ENCODE results near the gene SHD. TPM values are rescaled to one million over a fixed set of nuclear protein-coding genes. Genes with fewer than 3 reads are reported as not detected.
A peak's percentile ranks its signal among the peaks of the same experiment; 100 is the strongest.
"Not testable (repeated sequence)": the region's sequence is repeated elsewhere in the genome, so short reads cannot be mapped to it uniquely, and the experiment has no call there.

The SHD gene
- total and polyA plus RNA-seq, 11 donors, result 0.52 TPM; not detected in 10

DNA sequence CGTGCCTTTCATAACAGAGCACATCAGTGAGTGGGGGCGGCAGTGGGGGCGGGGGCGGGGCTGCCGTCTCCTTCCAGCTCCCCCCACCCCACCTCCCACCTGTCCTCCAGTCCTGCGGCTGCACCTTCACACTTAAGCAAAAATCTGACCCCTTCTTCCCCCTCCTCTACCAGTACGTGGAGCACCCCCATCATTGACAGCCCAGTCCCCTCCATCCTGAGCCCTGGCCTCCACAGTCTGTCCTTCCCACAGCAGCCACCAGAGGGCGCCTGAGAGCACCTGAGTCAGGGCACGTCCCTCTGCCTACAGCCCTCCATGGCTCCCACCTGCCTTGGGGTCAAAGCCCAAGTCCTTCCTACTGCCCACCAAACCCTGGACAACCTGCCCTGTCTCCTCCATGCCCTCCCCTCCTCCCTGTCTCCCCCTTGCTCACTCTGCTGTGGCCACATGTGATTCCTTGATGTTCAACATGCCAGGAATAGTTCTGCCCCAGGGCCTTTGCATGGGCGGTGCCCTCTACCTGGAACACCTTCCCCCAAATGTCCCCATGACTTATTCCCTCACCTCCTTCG is 45.7 kb upstream of the SHD start:
- H3K4me1 ChIP-seq, result peaks cover 0 to 11% (median 0%) of the 10 kb centered on the region in 12 donors
- H3K4me3 ChIP-seq, result no peak overlapping the region
- peaks cover 5 to 61% (median 20%) of the 10 kb centered on the region in 9 donors for H3K27me3 ChIP-seq
- DNase-seq, result peak in 4 of 5 donors; percentile 31 to 76 (median 43)
- no peaks in the 10 kb centered on the region for H3K9me3 ChIP-seq
- no peaks in the 10 kb centered on the region for H3K36me3 ChIP-seq
- peak; percentile 21 to 55 (median 39) for TF ChIP-seq CTCF (IDR thresholded peaks at IDR 0.05)
- no peak for TF ChIP-seq POLR2A (IDR thresholded peaks at IDR 0.05)
- no peak overlapping the region for H3K27ac ChIP-seq
- intact Hi-C loops (cut with DNase I), result no loop called here
- 32 to 45% (median 37%) methylated on average over 11 of the region's 11 CpGs for WGBS, 4 donors
- peak in 2 of 4 donors; percentile 38 to 57 for ATAC-seq

GRCh38 chr19:4234142-4234861 is 44.8 kb upstream of the SHD start:
- Histone ChIP-seq H3K4me1 (peaks cover 0 to 4% (median 0%) of the 10 kb centered on the region in 12 donors), H3K9me3 (no peaks in the 10 kb centered on the region), H3K4me3 (no peak overlapping the region), H3K27me3 (peaks cover 2 to 52% (median 14%) of the 10 kb centered on the region in 9 donors), H3K36me3 (no peaks in the 10 kb centered on the region), H3K27ac (no peak overlapping the region)
- intact Hi-C loops (cut with DNase I), result no loop called here
- TF ChIP-seq CTCF (IDR thresholded peaks at IDR 0.05) (no peak), POLR2A (IDR thresholded peaks at IDR 0.05) (no peak)
- DNase-seq (no peak), ATAC-seq (no peak)
- WGBS, 4 donors, result 48 to 56% (median 51%) methylated on average over 20 to 21 of the region's 21 CpGs

- 55 to 76% (median 65%) methylated on average over 12 to 13 of the region's 13 CpGs for WGBS, 4 donors
- no peak for DNase-seq
Measured at GRCh38 chr19:4234862-4235201, 44.2 kb upstream of the SHD start.

DNA sequence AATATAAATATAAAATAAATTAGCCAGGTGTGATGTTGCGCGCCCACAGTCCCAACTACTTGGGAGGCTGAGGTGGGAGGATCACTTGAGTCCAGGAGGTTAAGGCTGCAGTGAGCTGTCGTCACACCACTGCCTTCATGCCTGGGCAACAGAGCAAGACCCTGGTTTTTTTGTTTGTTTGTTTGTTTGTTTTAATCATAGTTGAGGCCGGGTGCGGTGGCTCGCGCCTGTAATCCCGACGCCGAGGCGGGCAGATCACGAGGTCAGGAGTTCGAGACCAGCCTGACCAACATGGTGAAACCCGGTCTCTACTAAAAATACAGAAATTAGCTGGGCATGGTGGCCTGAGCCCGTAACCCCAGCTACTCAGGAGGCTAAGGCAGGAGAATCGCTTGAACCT is 41.6 kb upstream of the SHD start:
- H3K4me3 ChIP-seq; ATAC-seq; intact Hi-C loops (cut with DNase I); H3K36me3 ChIP-seq; H3K27ac ChIP-seq; H3K4me1 ChIP-seq; DNase-seq: not testable (repeated sequence)
- Histone ChIP-seq H3K27me3 (peaks cover 0 to 22% (median 6%) of the 10 kb centered on the region in 9 donors), H3K9me3 (peaks cover 0 to 16% (median 0%) of the 10 kb centered on the region in 12 donors)
- WGBS, 4 donors, result 90 to 94% (median 93%) methylated on average over 16 of the region's 16 CpGs

More at GRCh38 chr19:4234862-4235201, 44.2 kb upstream of the SHD start:
- Histone ChIP-seq H3K27me3 (peaks cover 0 to 47% (median 11%) of the 10 kb centered on the region in 9 donors), H3K36me3 (no peaks in the 10 kb centered on the region), H3K9me3 (no peaks in the 10 kb centered on the region), H3K4me1 (no peaks in the 10 kb centered on the region), H3K27ac (no peak overlapping the region), H3K4me3 (no peak overlapping the region)
- intact Hi-C loops (cut with DNase I), result no loop called here
- ATAC-seq, result no peak
- TF ChIP-seq CTCF (IDR thresholded peaks at IDR 0.05) (no peak), POLR2A (IDR thresholded peaks at IDR 0.05) (no peak)
